GM10266 (cell line): ENCODE measurements around the gene BRME1.

Source experiments
- DNase-seq: peaks from one replicate; pipeline ENCODE4 v3.0.0; 2012; ENCODE audit errors: extremely low spot score
- CTCF ChIP-seq: IDR thresholded peaks from 2 replicates; pipeline ENCODE4 v1.5.1; 2012; ENCODE audit warnings: mild to moderate bottlenecking, low read depth; ENCODE audit not compliant: control insufficient read depth, insufficient read depth; ENCODE audit errors: missing control alignments

BRME1 gene

DNA sequence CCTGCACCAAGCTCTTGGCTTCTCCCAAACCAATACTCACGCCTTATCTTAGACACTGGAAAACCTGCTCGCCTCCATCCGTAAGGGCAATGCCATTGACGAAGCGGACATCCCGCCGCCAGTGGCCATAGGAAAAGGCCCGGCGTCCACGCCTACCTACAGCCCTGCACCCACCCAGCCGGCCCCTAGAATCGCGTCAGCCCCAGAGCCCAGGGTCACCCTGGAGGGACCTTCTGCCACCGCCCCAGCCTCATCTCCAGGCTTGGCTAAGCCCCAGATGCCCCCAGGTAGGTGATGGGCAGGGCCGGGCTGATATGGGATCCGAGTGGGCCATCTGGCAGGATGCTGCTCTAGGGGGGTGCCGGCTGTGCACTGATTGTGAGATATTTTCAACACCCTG is 7.4 kb upstream of the BRME1 start:
- TF ChIP-seq CTCF = no peak
- no peak for DNase-seq

GRCh38 chr19:13909430-13909829 is 3.5 kb upstream of the BRME1 start:
- no peak for DNase-seq
- no peak for TF ChIP-seq CTCF

DNA sequence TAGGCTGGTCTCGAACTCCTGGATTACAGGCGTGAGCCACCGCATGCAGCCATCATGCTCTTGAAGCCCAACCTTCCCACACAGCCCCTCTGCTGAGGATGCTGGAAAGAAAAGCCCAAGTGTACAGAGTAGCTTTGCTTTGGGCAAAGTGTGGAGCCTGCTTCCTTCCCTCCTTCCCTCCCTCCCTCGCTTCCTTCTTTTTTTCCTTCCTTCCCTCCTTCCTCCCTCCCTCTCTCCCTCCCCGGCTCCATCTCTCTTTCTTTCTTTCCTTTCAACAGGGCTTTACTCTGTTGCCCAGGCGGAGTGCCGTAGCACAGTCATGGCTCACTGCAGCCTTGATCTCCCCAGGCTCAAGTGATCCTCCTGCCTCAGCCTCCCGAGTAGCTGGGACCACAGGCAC is 2.8 kb upstream of the BRME1 start:
- DNase-seq = no peak
- TF ChIP-seq CTCF = no peak

- no peak for TF ChIP-seq CTCF
- no peak for DNase-seq
Measured at GRCh38 chr19:13906910-13907309, 993 bp upstream of the BRME1 start.

- no peak for DNase-seq
- no peak for TF ChIP-seq CTCF
Measured at GRCh38 chr19:13906521-13906904, 596 bp upstream of the BRME1 start.

- peak; percentile 54 for TF ChIP-seq CTCF
- DNase-seq = no peak
Measured at GRCh38 chr19:13902993-13903555, 2.8 kb downstream of the BRME1 start.

DNA sequence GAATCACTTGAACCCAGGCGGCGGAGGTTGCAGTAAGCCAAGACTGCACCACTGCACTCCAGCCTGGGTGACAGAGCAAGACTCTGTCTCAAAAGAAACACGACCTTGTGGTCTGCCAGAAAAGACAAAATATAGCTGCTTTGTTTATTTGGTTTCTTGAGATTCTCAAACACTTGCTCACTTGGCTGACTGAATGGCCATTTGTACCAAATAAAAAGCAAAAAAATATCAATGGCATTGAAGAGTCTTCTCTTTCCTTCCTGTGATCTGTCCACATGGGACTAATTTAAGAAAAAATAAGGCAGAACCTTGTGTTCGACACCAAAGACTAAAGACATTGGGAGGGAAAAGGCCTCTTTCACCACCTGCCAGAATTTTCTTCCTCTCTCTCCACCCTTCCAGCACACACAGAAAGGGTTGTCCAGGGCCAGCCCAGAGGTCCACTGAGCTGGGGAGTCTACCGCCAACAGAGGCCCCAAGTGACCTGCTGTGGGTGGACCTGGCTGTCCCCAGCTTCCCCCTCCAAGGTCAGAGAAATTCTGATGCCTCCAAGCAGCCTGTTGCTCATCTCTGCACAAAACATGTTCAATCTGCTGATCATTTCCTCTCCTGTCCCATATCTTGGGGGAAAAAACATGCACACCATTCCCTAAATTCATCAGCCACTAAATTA is 5.9 kb downstream of the BRME1 start:
- no peak for TF ChIP-seq CTCF
- no peak for DNase-seq
